ENCODE measurements around the gene IFITM2. TPM values are rescaled to one million over a fixed set of nuclear protein-coding genes. Genes with fewer than 3 reads are reported as not detected.
A peak's percentile ranks its signal among the peaks of the same experiment; 100 is the strongest.

The IFITM2 gene
- polyA plus RNA-seq, 1 donor (not counting 4 experiments of a cell fraction or from before 2014, with no cell fraction given) = 83.0 TPM

- no peaks in the 10 kb centered on the region for H3K79me2 ChIP-seq (ENCODE audit: control insufficient read depth, insufficient read depth, low read length)
- dilution Hi-C loops (cut with MboI; ENCODE audit: extremely low pct_ligation_motif_present, low sequenced_read_pairs) = no loop called here
- TF ChIP-seq, protein P1, sequence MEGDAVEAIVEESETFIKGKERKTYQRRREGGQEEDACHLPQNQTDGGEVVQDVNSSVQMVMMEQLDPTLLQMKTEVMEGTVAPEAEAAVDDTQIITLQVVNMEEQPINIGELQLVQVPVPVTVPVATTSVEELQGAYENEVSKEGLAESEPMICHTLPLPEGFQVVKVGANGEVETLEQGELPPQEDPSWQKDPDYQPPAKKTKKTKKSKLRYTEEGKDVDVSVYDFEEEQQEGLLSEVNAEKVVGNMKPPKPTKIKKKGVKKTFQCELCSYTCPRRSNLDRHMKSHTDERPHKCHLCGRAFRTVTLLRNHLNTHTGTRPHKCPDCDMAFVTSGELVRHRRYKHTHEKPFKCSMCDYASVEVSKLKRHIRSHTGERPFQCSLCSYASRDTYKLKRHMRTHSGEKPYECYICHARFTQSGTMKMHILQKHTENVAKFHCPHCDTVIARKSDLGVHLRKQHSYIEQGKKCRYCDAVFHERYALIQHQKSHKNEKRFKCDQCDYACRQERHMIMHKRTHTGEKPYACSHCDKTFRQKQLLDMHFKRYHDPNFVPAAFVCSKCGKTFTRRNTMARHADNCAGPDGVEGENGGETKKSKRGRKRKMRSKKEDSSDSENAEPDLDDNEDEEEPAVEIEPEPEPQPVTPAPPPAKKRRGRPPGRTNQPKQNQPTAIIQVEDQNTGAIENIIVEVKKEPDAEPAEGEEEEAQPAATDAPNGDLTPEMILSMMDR (optimal IDR thresholded peaks at IDR 0.05 in 1 of 3, IDR thresholded peaks at IDR 0.05 in 1 of 3, conservative IDR thresholded peaks at IDR 0.05 in 1 of 3; ENCODE audit: extremely low read depth in 1 of 3, insufficient read depth in 2 of 3, low read length in 3 of 3) = no peak
- no peak for TF ChIP-seq EZH2 (IDR thresholded peaks at IDR 0.05; ENCODE audit: low read length)
- H3K27ac ChIP-seq (ENCODE audit: control insufficient read depth, insufficient read depth, low read length) = no peak overlapping the region
- H3K27me3 ChIP-seq (ENCODE audit: control insufficient read depth, extremely low read depth, insufficient read depth, low read length) = no peaks in the 10 kb centered on the region
- no peak overlapping the region for H3K4me2 ChIP-seq (ENCODE audit: control insufficient read depth, extremely low read depth, insufficient read depth, low read depth, low read length)
- no peak overlapping the region for H3K4me3 ChIP-seq (ENCODE audit: control insufficient read depth in 2 of 3, extremely low read depth in 1 of 3, insufficient read depth in 2 of 3, low read depth in 1 of 3, low read length in 3 of 3)
- H3K36me3 ChIP-seq (ENCODE audit: control insufficient read depth in 2 of 2, extremely low read depth in 1 of 2, insufficient read depth in 2 of 2, low read length in 2 of 2) = no peaks in the 10 kb centered on the region
- no peak overlapping the region for H2AFZ ChIP-seq (ENCODE audit: control insufficient read depth, low read length)
- peaks cover 26% of the 10 kb centered on the region for H3K4me1 ChIP-seq (ENCODE audit: control insufficient read depth, extremely low read depth, insufficient read depth, low read length)
- no peak for FAIRE-seq
- no peak for DNase-seq (ENCODE audit: low read depth, low spot score)
- no peaks in the 10 kb centered on the region for H4K20me1 ChIP-seq (ENCODE audit: control insufficient read depth, extremely low read depth, insufficient read depth, low read length)
- H3K9ac ChIP-seq (ENCODE audit: control insufficient read depth, extremely low read depth, insufficient read depth, low read length) = no peak overlapping the region
- no peaks in the 10 kb centered on the region for H3K9me3 ChIP-seq (ENCODE audit: control insufficient read depth, low read depth, low read length)
- no peaks in the 10 kb centered on the region for H3K9me1 ChIP-seq (ENCODE audit: control insufficient read depth, extremely low read depth, insufficient read depth, low read length)
Observed at GRCh38 chr11:352456-353031, 44.9 kb downstream of the IFITM2 start.

GRCh38 chr11:353179-353873 is 45.7 kb downstream of the IFITM2 start:
- TF ChIP-seq EZH2 (IDR thresholded peaks at IDR 0.05; ENCODE audit: low read length) = no peak
- TF ChIP-seq, protein P1 (optimal IDR thresholded peaks at IDR 0.05 in 1 of 3, IDR thresholded peaks at IDR 0.05 in 1 of 3, conservative IDR thresholded peaks at IDR 0.05 in 1 of 3; ENCODE audit: extremely low read depth in 1 of 3, insufficient read depth in 2 of 3, low read length in 3 of 3) = no peak
- H3K9me3 ChIP-seq (ENCODE audit: control insufficient read depth, low read depth, low read length) = no peaks in the 10 kb centered on the region
- H3K4me3 ChIP-seq (ENCODE audit: control insufficient read depth in 2 of 3, extremely low read depth in 1 of 3, insufficient read depth in 2 of 3, low read depth in 1 of 3, low read length in 3 of 3) = no peak overlapping the region
- no peaks in the 10 kb centered on the region for H3K79me2 ChIP-seq (ENCODE audit: control insufficient read depth, insufficient read depth, low read length)
- H3K4me2 ChIP-seq (ENCODE audit: control insufficient read depth, extremely low read depth, insufficient read depth, low read depth, low read length) = no peak overlapping the region
- H3K9ac ChIP-seq (ENCODE audit: control insufficient read depth, extremely low read depth, insufficient read depth, low read length) = no peak overlapping the region
- H3K27ac ChIP-seq (ENCODE audit: control insufficient read depth, insufficient read depth, low read length) = no peak overlapping the region
- H3K27me3 ChIP-seq (ENCODE audit: control insufficient read depth, extremely low read depth, insufficient read depth, low read length) = no peaks in the 10 kb centered on the region
- no peaks in the 10 kb centered on the region for H4K20me1 ChIP-seq (ENCODE audit: control insufficient read depth, extremely low read depth, insufficient read depth, low read length)
- FAIRE-seq (no peak), DNase-seq (ENCODE audit: low read depth, low spot score) (no peak)
- H3K4me1 ChIP-seq (ENCODE audit: control insufficient read depth, extremely low read depth, insufficient read depth, low read length) = peaks cover 26% of the 10 kb centered on the region
- no peaks in the 10 kb centered on the region for H3K36me3 ChIP-seq (ENCODE audit: control insufficient read depth in 2 of 2, extremely low read depth in 1 of 2, insufficient read depth in 2 of 2, low read length in 2 of 2)
- H2AFZ ChIP-seq (ENCODE audit: control insufficient read depth, low read length) = peak overlapping the region; percentile 70
- dilution Hi-C loops (cut with MboI; ENCODE audit: extremely low pct_ligation_motif_present, low sequenced_read_pairs) = no loop called here
- H3K9me1 ChIP-seq (ENCODE audit: control insufficient read depth, extremely low read depth, insufficient read depth, low read length) = no peaks in the 10 kb centered on the region
